Testis (tissue), 2 donors: Measurements from ENCODE around the gene CSRNP2.

Experiments
- POLR2A ChIP-seq: fragments of 450-650 bp; IDR thresholded peaks from one replicate; pipeline ENCODE4 v1.6.1; 2017; ENCODE audit warnings: antibody characterized with exemption, mild to moderate bottlenecking, moderate library complexity
- TF ChIP-seq, protein P1 (sequence below), 3 experiments: fragments of 450-650 bp in 2 of 3; fragments of 200-600 bp in 1 of 3; sonication (generic) in 1 of 3; IDR thresholded peaks; one replicate each; pipeline ENCODE4 v1.5.1; 2016 to 2019; ENCODE audit warnings: antibody characterized with exemption in 3 of 3, mild to moderate bottlenecking in 2 of 3, moderate library complexity in 1 of 3

DNA sequence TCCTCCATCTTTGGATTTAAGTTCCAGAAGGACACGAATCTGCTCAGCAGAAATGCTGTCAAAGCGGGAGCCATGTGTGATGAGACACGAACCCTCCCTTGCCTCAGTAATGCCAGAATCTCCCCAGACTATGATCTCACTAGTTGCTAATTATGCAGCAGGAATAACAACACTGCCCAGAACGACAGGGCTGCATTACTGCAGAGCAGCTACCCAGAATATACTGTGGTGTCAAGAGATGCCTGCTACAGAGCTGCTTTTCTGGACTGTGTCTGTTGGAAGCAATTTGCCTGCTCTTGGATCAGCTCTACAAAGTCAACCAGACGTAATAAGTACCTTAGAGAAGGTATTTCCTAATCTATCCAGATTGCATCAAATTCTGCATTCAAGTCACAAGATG is 5.5 kb downstream of the CSRNP2 start:
- TF ChIP-seq, protein P1, sequence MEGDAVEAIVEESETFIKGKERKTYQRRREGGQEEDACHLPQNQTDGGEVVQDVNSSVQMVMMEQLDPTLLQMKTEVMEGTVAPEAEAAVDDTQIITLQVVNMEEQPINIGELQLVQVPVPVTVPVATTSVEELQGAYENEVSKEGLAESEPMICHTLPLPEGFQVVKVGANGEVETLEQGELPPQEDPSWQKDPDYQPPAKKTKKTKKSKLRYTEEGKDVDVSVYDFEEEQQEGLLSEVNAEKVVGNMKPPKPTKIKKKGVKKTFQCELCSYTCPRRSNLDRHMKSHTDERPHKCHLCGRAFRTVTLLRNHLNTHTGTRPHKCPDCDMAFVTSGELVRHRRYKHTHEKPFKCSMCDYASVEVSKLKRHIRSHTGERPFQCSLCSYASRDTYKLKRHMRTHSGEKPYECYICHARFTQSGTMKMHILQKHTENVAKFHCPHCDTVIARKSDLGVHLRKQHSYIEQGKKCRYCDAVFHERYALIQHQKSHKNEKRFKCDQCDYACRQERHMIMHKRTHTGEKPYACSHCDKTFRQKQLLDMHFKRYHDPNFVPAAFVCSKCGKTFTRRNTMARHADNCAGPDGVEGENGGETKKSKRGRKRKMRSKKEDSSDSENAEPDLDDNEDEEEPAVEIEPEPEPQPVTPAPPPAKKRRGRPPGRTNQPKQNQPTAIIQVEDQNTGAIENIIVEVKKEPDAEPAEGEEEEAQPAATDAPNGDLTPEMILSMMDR (IDR thresholded peaks at IDR 0.05), result no peak
- no peak for TF ChIP-seq POLR2A
